GM18511 (cell line): ENCODE measurements around the gene ASTN2.

Experiments used
- ATAC-seq: cut with Tn5 transposase; IDR thresholded peaks from one replicate; pipeline ENCODE4 v1.9.1; 2021; ENCODE audit warnings: mild to moderate bottlenecking, moderate library complexity; ENCODE audit not compliant: unreplicated experiment

Gene ASTN2

DNA sequence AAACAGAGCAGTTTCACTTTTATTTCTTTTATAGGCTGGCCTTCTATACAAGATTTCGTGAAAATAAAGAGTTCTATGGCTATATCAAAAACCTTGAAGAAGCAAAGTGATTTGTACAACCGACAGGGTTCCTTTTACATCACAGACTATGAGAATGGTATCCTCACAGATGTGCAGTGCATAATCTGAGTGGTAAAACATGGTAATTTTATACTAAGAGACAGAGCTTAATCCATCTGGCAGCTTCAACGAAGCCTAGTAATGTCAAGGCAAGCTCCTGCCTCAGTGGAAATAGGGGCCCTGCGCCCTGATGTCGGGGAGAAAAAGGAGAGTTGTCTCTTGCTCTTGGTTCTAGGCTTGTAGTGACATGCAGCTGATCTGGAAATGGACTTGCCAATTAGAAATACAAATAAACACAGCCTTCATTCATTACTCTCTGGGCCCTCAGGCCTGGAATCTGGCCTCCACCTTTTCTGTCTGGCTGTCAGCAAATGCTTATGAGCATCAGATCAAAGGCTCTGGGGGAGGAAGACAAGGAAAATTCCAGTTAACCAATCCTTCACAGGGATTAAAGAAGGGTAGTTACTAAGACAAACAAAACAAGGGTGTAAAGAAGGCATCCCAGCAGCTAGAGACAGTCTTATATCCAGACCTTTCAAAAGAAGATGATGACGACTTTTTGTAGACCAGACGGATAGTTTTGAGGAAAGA lies 761.4 kb downstream of the ASTN2 start:
- ATAC-seq, result no peak

DNA sequence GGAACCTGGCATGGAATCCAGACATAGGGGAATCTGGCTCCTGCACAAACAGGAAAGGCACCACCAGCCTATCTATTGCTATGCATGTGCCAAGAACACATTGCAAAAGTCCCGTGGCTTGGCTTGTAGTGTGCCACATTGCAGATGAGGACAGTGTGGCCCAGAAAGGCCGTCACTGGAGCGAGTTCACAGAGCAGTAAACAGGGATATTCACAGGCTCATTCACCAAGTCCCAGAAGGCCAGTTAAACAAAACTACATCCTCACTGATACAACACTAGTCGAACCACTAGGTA lies 767.4 kb downstream of the ASTN2 start:
- ATAC-seq, result peak; percentile 18

DNA sequence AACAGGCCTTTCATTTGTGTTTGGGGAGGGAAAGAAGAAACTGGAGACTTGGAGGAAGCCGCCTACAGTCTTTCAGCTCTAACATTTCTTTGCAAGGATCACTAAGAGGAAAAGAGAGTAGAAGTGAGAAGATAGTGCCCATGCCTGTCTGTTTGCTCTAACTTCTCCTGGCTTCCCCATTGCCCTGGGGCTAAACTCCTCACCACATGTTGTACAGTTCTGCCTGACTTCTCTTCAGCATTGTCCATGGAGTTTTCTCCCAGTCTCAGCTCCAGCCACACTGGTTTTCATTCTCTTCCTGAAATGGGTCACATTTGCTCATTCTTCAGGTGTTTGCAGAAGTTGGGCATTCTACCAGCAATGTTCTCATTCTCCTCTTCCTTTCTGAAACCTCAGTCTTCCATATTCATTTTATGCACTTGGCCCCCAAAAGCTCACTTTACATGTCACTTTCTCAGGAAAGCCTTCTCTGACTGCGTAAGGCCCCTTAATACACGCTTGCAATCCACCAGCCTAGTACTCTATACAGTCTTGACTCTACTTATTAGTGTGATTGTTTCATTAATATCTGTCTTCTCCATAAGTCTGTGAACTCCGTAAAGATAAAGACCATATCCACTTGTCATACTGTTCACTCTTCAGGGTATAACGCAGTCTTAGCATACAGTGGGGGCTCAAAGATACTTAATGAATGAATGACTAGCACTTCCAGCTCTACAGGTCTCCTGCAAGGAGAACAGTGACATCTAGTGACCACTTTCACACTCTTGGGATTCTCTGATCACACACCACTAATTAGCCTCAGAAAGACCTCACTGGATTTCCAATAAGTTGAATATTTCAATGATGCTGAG lies 768.0 kb downstream of the ASTN2 start:
- peak; percentile 75 for ATAC-seq

DNA sequence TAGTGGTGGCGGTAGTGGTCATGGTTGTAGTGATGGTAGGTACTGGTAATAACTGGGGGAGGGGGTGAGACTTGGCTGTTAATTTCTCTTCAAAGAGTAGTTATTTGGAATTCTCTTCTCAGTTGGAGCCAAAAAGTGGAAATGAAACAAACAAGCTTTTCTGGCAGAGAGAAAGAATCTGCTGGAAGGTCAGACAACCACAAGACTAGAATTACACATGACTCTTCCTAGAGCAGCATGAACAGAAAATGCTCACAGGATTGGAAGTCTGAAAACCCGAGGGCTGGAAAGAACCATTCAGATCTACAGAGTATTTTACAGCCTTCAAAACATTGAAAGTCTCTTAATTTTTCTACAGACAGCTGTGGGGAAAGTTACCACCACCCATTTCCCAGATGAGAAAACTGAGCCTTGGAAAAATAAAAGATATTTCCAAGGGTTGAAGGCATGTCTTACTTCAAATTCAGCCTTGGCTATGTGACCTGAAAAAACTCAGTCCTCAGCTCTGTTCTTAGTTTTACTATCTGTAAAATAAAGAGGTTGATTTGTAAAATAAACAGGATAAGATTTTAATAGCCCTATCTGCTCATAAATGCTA lies 770.7 kb downstream of the ASTN2 start:
- ATAC-seq, result no peak

DNA sequence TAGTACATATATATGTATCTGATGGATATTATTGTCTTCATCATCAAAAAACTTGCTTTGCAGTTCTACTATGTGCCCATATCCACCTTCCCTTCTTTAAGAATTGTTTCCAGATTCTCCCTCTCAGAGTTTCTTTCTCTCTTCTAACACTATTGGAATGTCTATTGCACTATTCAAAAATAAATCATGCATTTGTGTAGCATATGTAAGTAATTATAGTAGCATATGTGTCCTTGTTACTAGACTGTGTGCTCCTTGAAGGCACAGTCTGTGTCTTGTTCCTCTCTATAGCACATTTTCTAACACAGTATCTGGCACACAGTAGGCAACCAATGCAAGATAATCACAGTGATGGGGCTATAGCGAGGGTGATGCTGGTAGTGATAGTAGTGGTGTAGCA lies 771.2 kb downstream of the ASTN2 start:
- ATAC-seq, result no peak

DNA sequence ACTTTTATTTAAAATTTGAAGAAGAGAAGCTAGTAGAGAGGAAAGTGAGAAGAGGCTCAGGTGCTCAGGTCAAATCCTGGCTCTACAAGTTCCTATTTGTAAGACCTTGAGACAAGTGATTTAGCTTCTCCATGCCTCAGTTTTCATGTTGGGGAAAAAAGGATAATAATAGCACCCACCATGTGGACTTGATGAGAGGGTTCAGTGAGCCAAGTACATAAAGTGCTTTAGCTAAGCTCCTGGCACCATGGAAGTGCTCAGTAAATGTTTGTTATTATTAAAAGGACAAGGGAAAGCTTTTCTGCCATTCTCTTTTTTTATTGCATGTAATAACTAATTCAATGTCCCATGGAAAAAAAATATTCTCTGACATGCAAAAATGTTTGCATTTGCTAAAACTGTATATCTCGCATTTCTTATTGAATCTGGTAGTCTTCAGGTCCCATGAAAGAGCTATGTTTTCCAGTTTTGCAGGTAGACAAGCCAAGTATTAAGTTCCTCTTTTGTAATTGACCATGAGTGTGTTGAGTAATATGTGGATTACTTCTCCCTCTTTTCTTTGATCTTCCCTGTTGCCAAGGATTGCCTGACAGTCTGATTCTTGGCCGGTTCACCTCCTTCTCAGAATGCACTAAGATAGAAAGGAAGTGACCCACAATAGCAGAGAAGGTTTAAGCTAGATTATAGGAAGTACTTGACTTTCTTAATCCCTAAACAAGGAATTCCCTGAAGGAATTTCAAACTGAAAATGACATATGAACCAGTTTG lies 773.4 kb downstream of the ASTN2 start:
- ATAC-seq, result no peak

DNA sequence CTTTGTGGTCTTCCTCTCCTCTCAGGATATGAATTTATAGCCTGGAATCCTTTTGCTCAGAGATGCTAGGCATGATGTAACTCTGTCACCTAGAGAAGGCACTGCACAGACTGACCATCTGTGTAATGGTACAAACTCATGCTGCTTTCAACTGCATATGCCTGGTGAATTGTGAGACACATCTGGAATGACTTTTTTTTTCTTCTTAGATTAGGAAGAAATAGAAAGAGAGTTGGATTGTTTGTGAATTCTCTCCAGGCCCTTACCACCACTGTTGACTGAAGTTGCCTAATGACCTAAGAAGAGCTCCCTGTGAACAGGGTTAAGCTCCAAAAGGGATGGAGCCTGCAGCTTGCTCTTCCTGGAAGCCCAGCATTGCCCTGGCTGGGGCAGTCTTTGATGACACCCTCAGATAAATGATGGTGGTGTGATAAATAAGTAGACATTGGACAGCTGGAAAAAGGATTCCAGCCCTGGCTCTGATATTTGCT lies 775.6 kb downstream of the ASTN2 start:
- ATAC-seq, result no peak

DNA sequence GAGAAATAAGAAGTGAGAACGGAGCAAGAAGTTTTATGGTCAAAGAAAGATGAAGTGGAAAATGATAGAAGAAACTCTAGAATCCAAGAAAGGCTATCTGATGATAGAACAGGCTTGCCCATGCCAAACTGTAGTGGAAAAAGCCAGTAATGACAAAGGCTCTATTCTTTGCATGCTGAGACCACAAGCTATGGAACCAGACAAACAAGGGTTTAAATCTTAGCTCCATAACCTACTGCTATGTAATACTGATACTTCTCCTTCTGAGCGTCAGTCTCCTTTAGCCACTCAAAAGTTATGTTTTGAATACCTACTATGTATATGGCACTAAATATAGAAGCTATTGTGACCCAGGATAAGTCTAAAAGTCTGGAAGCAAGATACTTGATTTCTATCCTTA lies 778.9 kb downstream of the ASTN2 start:
- ATAC-seq, result no peak

DNA sequence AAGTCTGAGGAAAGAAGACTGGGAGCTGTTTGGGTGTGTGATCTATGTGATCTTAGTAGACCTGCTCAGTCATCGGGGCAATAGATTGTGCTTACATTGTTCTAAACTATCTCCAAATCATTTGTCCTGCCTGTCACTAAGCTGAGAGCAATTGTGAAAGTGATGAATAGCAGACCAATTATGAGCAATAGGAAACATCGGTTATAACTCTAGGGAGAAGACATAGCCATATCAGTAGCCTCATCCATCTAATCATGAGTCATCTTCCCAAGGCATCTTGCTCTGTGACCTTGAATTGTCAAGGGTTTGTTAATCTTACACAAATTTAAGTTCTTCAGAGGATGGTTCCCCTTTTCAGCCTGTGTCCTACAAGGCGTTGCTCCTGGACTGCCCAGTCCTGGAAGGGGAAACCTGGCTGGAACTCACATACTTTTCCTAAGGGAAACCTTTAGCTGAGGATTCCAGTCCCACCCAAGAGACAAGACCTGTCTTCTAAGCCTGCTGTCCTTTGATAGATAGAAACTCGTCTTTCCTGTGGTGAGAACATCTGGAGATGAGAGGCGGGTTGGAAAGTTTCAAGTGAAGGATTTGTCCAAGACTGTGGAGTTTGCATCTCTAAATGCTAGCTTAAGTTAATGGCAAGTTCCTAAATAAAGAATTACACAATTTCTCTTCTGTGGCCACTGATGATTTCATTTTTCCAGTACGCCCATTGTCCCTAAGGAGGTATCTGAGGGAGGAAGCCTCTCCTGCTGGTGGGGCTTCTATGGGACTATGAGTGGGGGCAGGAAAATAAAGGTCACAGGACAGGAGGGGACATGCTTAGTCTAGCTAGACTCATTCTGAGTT lies 781.6 kb downstream of the ASTN2 start:
- ATAC-seq, result no peak

DNA sequence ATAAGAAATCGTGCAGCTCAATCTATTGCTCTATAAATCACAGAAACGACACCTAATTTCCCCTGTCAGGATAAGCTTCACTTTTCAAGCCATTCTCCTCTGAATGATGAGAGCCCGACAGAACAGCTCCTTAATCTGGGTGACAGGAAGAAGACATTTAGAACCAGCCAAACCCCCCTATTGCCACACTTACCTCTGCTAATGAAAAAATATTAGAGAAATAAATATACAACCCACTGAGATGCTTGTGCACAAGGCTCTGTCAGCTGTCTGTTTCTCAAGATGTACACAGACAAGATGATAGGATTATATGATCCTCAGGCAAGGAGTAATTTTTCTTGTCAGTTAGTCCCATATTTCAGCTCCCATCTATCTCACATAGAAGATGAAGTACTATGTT lies 785.2 kb downstream of the ASTN2 start:
- ATAC-seq, result no peak

DNA sequence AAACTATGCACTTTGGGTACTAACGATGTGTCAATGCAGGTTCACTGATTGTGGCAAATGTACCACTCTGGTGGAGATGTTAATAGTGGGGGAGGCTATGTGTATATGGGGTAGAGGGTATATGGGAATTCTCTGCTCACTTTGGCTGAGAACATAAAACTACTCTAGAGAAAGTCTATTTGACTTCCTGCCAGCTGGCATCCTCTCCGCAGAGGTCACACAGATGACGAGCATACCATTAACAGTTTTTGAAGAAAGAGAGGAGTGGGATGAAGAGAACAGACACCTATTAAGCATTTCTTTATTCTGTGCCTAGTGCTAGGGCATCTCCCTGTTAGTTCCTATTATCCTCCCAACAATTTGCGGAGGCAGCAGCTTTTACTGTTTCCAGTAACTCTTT lies 786.1 kb downstream of the ASTN2 start:
- ATAC-seq, result no peak

DNA sequence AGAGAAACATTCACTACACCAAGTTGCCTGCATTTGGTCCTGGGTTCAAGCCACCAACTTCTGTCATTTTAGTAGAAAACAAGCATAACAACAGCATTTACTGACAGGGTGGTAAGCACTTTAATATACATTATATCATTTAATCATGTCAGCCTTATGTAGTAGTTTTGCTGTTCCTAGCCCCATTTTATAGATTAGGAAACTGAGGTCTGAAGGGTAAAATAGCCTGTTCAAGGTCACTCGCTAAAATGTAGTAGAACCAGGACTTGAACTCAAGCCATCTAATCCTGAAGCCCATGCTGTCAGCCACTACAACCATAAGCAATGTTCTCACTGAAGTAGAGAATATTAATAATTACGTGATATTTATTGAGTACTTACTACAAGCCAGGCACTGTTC lies 787.4 kb downstream of the ASTN2 start:
- ATAC-seq, result no peak

DNA sequence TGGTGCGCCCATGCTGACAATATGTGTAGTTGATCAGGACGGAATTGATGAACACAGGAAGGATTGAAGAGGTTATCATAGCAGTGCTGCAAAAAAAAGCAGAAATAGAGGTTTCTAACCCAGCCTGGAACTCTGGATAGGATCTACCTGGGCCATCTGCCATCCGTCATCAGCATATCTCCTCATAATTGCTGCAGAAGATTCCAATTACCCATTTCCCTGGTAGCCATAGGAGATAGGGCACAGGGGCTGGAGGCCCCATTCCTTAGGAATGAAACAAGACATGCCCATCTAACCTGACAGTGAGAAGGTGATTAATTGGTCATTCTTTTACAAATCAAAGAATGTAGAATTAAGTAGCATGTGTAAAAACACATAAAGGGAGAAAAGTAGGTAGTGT lies 788.1 kb downstream of the ASTN2 start:
- ATAC-seq, result no peak

DNA sequence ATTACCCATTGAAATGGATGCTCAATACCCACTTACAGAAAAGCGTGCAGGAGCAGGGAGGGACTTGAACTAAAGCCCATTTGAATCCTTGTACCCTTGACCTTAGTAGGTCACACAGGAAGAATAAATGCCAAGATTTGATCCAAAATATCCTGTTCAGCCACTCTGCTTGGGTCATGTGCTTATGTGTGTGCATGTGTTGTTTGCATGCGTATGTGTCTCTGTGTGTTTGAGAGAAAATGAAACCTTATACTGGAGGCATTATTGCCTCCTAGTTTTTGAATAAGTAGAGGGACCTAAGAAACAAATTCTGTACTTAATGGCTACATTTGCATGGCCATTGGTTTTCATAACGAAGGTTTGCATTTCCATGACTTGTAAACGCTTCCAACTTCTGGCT lies 791.1 kb downstream of the ASTN2 start:
- ATAC-seq, result no peak

DNA sequence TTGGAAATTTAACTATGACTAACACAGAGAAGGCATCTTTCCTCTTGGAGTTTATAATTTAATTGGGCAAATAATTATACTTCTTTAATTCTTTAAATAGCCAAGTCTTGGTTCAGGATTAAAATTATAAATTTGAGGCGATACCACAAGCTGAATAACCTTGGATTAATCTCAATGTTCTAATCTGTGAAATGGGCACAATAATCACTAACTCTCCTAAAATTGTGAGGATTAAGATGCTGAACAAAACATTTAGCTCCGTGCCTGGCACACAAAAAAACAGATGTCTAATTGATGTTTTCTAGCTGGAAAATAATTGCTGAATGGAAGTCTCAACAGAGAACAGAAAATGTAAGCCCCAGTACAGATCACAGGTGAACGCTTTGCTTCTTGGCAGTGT lies 797.5 kb downstream of the ASTN2 start:
- ATAC-seq, result no peak

DNA sequence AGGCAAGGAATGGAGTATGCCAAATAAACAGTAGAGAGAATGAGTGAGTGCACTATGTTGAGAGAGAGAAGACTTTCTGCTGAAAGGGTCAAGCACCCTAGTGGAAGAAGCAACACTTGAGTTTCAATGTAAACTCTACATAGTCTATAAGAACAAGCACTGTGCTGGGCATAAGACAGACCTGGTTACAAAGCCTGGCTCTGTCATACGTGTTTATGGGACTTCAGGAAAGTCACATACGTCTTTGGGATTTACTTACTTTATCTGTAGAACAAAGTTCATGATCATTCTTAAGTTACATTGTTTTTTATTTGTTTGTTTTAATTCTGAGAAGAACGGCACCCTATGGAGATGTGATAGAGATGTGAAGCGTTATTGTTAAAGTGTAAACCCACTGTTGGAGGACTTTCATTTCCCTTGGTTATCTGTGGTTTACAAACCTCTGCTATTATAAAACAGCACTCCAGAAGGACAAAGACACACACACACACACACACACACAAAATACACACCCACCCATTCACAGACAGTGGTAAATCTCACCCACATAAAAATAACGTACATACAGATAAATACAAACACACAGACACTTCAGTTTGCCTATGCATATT lies 798.4 kb downstream of the ASTN2 start:
- ATAC-seq, result no peak

DNA sequence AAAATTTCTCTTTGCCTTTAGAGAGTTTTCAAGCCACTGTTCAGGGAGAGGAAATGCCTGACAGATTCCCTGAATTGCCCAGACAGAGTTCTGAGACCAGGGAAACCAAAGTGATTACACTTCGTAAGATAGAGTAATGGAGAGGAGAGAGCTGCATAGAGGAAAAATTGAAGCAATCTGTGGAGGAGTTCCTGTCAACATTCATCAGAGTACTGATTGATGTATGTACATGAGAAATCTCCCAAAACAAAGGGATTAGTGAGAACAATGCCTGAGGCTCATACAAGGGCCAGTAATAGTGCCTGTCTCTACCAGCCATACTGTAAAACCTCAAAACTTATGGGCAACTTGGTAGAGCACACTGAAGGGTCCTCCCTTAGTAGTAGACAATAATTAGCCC lies 806.8 kb downstream of the ASTN2 start:
- no peak for ATAC-seq

DNA sequence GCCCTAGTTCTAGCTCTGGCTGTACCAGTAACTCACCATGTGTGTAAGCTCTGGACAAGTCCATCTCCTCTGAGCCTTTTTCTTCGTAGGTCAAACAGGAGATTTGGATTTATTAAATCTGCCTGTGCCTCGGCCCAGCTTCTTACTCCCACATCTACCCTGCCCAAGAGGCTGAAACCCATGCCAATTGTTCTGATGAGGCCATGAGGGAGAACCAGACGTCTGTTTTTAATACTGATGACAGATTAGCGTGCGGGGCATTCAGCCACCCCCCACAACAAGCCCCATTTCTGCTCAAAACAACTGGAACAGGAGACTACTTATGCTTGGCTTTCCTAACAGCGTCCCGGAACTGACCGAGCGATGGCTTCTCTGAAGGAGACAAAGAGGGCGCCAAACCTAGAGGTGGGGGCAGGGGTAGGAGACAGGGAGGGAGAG lies 808.9 kb downstream of the ASTN2 start:
- no peak for ATAC-seq

DNA sequence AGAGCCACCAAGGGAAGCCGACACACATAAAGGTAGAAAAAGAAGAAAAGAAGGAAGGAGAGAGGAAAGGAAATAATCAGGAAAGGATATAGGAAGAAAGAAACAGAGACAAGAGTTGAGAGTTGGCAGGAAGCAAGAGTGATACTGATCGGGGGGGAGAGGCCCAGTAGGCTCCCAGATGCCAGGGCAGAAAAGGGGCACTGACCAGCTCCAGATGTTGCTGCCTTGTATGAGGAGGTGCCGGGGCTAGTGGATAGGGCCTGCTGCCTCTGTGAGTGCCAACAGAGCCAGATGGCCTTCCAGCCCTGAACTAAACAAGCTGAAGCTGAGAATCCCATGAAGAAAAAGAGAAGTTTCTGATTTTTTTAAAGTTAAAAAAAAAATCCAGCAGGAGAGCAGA lies 809.8 kb downstream of the ASTN2 start:
- ATAC-seq, result no peak

DNA sequence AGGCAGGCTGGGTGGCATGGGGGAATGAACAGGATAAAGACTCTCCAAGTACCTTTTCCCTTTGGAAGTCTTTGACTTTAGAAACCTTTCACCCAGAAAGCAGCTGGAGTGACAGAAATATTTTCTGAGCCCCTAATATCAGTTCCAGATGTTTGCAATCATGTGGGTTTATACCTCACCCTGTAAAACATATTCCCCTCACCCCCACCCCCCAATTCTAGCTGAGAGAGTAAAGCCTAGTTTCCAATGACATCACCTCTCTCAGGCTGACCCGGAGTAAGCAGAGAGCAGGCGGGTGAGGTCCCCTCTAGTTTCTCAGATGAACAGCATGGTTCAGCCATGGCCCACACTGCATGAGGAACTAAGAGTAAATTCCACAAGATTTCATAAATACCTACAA lies 810.6 kb downstream of the ASTN2 start:
- ATAC-seq, result no peak
